Subcutaneous adipose tissue (tissue), 4 donors: Measurements from ENCODE around the gene MLLT6. TPM values are rescaled to one million over a fixed set of nuclear protein-coding genes. Genes with fewer than 3 reads are reported as not detected.

Experiments
- CTCF ChIP-seq: fragments of 450-650 bp; IDR thresholded peaks from one replicate; pipeline ENCODE4 v1.5.1; 2016; ENCODE audit warnings: low read depth, mild to moderate bottlenecking, control low read depth, antibody characterized with exemption, moderate library complexity
- total RNA-seq, 4 donors: library from RNA; depleted of rRNA; stranded (reverse); fragments of >200 nt; gene quantifications; one replicate each; pipeline ENCODE4 v1.1.0, GENCODE V29; 2016

The MLLT6 gene
- total RNA-seq, 4 donors from 2014 or later = 25.2 to 95.1 (median 37.1) TPM

DNA sequence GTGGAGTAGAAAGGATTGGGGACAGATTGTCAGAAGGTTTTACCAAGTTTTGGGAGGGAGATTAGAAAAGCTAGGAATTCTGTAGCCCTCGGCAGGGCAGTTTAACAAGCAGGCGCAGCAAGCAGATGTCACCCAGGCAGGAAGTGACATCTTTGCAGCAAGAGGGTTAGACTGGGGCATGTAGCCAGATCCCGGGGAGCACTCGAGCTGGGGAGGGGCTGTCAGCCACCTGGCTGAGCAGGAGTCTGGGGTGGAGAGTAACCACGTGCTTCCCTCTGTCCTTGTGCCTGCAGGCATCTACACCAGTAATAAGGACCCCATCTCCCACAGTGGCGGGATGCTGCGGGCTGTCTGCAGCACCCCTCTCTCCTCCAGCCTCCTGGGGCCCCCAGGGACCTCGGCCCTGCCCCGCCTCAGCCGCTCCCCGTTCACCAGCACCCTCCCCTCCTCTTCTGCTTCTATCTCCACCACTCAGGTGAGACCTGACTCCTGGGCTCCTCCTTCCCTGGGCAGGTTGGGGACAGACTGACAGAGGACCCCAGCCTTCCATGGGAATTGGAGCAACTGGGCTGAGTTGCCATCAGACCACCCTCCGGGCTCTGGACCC lies 12.2 kb downstream of the MLLT6 start:
- no peak for TF ChIP-seq CTCF

DNA sequence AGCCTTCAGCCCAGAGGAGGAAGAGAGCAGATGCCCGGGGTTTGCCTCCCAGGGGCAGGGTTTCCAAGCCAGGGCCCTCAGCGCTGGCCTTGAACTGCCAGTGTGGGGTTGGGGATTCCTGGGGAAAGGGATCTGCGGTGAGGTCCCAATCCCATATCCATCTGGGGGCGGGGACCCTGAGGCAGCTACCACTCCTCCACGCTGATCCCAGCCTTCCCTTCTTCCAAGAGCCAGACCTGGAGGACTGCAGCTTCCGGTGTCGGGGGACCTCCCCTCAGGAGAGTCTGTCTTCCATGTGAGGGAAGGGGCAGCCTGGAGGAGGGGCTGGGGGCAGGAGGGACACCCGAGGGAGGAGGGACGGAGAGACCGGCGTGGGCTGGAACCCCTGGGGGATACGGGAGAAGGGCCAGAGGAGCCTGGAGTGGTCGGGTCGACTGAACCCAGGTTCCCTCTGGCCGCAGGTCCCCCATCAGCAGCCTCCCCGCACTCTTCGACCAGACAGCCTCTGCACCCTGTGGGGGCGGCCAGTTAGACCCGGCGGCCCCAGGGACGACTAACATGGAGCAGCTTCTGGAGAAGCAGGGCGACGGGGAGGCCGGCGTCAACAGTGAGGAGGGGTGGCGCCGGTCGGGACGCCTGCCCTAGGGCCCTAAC lies 14.3 kb downstream of the MLLT6 start:
- no peak for TF ChIP-seq CTCF

- no peak for TF ChIP-seq CTCF
Observed at GRCh38 chr17:38719943-38720641, 15.0 kb downstream of the MLLT6 start.

GRCh38 chr17:38720941-38721340 lies 15.9 kb downstream of the MLLT6 start:
- TF ChIP-seq CTCF = no peak

DNA sequence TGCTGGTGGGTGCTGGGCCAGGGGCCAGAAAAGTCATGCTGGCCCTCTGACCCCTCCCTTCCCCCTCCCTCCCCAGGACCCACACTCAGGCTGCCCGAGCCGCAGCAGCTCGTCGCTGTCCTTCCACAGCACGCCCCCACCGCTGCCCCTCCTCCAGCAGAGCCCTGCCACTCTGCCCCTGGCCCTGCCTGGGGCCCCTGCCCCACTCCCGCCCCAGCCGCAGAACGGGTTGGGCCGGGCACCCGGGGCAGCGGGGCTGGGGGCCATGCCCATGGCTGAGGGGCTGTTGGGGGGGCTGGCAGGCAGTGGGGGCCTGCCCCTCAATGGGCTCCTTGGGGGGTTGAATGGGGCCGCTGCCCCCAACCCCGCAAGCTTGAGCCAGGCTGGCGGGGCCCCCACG lies 16.7 kb downstream of the MLLT6 start:
- TF ChIP-seq CTCF = no peak

GRCh38 chr17:38724337-38724988 lies 19.4 kb downstream of the MLLT6 start:
- no peak for TF ChIP-seq CTCF

DNA sequence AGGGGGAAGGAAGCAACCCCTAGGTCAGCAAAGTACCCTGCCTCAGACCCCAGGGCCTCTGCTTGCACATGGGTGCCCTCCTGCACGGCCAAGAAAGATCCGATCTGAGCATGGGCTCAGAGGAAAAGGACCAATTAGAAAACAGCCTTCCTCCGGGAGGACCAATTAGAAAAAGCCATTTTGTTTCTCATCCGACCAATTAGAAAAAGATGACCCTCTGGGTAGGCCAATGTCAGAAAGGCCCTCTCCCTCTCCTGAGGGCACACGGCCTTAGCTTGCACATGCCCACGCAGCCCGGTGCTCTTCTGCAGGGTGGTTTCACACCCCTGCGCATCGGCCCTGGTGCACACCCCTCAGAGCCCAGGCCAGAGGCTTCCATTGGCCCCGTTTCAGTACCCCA lies 20.0 kb downstream of the MLLT6 start:
- TF ChIP-seq CTCF = no peak
